Endothelial cell (in vitro differentiated cells): Measurements from ENCODE around the gene UCHL3. TPM values are rescaled to one million over a fixed set of nuclear protein-coding genes. Genes with fewer than 3 reads are reported as not detected.
A peak's percentile ranks its signal among the peaks of the same experiment; 100 is the strongest.
"Not testable (repeated sequence)": the region's sequence is repeated elsewhere in the genome, so short reads cannot be mapped to it uniquely, and the experiment has no call there.

Experiments
- DNase-seq: peaks from one replicate; pipeline ENCODE4 v3.0.0; 2021; ENCODE audit warnings: low spot score
- H3K27ac Mint-ChIP-seq: one replicate; pipeline ENCODE4 v1.8.0; 2021; ENCODE audit warnings: mixed read lengths, inconsistent platforms; ENCODE audit not compliant: unreplicated experiment
- H3K27me3 Mint-ChIP-seq: one replicate; pipeline ENCODE4 v1.8.0; 2021; ENCODE audit warnings: mild to moderate bottlenecking, moderate library complexity, mixed read lengths, inconsistent platforms; ENCODE audit not compliant: unreplicated experiment
- H3K36me3 Mint-ChIP-seq: one replicate; pipeline ENCODE4 v1.8.0; 2021; ENCODE audit warnings: mild to moderate bottlenecking, low read depth, mixed read lengths, inconsistent platforms; ENCODE audit not compliant: unreplicated experiment
- H3K4me1 Mint-ChIP-seq: one replicate; pipeline ENCODE4 v1.8.0; 2021; ENCODE audit warnings: mild to moderate bottlenecking, mixed read lengths, inconsistent platforms; ENCODE audit not compliant: unreplicated experiment
- H3K4me3 Mint-ChIP-seq: one replicate; pipeline ENCODE4 v1.8.0; 2021; ENCODE audit warnings: mild to moderate bottlenecking, mixed read lengths, inconsistent platforms; ENCODE audit not compliant: unreplicated experiment
- H3K9me3 Mint-ChIP-seq: one replicate; pipeline ENCODE4 v1.8.0; 2021; ENCODE audit warnings: mixed read lengths, inconsistent platforms; ENCODE audit not compliant: unreplicated experiment
- CTCF ChIP-seq: fragments of 200-600 bp; sonication (generic); IDR thresholded peaks from one replicate; pipeline ENCODE4 v1.5.0; 2021; ENCODE audit warnings: antibody characterized with exemption; ENCODE audit not compliant: unreplicated experiment
- total RNA-seq: library from RNA; stranded (reverse); fragmentation: NEBNext Ultra II Directional; extraction: Animal tissue kit (Norgen Biotek cat#: 25700); gene quantifications from one replicate; pipeline ENCODE4 v1.2.1, GENCODE V29; 2021; ENCODE audit not compliant: unreplicated experiment

UCHL3 gene
- total RNA-seq, 1 donor from 2014 or later = 27.5 TPM

DNA sequence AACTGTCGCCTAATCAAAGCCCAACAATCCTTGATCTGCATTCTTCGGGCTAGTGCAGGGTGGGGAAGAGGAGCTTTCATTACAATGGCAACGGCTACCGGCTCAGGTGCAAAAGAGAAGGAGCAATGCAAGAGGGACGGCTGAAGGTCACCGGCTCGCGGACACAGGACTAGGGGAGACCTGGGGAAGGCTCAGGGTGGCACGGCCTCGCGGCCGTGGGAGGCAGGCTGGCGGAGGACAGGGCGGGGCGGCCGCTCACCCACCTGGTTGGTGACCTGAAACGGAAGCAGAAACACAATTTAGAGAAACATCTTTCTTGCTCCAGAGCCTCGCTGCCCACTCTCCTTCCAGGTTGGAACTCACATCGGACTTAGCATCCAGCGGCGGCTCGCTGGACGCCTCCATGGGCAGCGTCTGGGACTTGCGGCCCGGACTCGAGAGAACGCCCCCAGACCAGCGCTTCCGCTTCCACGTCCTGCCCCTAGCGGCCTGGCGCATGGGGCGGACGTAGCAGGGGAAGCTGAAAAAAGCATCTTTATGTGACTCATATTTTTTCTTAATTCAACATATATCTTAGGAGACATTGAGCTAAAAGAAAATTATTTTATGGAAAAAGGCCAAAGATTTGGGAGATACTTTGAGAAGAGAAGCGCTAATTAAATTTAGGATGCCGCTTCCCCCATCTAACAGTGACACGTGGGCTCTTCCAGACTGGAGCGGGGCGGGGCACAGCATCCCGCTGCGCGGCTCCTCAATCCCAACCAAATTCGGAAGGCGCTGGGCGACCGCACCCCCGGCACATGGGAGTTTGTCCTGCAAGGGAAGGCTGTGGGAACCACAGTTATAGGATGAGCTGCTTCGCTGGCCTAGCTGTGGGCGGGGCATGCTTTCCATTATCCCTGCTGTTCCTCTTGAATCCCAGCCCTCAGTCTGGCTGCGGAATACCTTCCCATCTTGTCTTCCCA, 11.9 kb upstream of the UCHL3 start, which contains the start of gene COMMD6:
Gene COMMD6, minus strand, starts transcription at position 441 of the 965 bp plus-strand sequence. Its CDS starts 36 bp downstream, at position 405.
- Mint-ChIP-seq H3K36me3 (peaks cover 4% of the 10 kb centered on the region), H3K4me3 (peak within 1 kb of the TSS; percentile 99), H3K4me1 (peaks cover 16% of the 10 kb centered on the region), H3K27me3 (peaks cover 2% of the 10 kb centered on the region), H3K27ac (peak within 1 kb of the TSS; percentile 90), H3K9me3 (no peaks in the 10 kb centered on the region)
- peak; percentile 55 for TF ChIP-seq CTCF
- peak; percentile 69 for DNase-seq

GRCh38 chr13:75541287-75541686, 8.3 kb upstream of the UCHL3 start:
- Mint-ChIP-seq H3K4me3 (no peak overlapping the region), H3K27me3 (peaks cover 2% of the 10 kb centered on the region), H3K27ac (no peak overlapping the region), H3K4me1 (peaks cover 14% of the 10 kb centered on the region), H3K9me3 (no peaks in the 10 kb centered on the region), H3K36me3 (no peaks in the 10 kb centered on the region)
- no peak for DNase-seq
- TF ChIP-seq CTCF = no peak

DNA sequence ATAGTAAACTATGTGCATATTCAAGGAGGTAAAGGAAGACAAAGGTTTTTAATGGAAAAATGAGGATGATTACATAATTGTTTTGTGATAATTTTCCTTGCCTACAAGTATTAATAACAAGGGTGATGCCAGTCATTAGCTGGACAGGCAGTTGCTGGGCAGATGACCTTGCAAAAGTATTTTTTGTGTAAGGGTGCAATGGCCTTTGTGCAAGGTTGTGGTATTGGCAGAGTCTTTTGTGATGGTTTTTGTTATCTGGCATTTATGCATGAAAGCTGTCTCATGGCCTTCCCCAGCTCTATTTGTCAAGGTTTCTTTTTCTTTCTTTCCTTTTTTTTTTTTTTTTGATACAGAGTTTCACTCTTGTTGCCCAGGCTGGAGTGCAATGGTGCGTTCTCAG, 7.6 kb upstream of the UCHL3 start:
- DNase-seq = no peak
- no peak for TF ChIP-seq CTCF
- Mint-ChIP-seq H3K9me3 (no peaks in the 10 kb centered on the region), H3K36me3 (no peaks in the 10 kb centered on the region), H3K27ac (no peak overlapping the region), H3K4me1 (peaks cover 8% of the 10 kb centered on the region), H3K27me3 (peaks cover 2% of the 10 kb centered on the region), H3K4me3 (no peak overlapping the region)

DNA sequence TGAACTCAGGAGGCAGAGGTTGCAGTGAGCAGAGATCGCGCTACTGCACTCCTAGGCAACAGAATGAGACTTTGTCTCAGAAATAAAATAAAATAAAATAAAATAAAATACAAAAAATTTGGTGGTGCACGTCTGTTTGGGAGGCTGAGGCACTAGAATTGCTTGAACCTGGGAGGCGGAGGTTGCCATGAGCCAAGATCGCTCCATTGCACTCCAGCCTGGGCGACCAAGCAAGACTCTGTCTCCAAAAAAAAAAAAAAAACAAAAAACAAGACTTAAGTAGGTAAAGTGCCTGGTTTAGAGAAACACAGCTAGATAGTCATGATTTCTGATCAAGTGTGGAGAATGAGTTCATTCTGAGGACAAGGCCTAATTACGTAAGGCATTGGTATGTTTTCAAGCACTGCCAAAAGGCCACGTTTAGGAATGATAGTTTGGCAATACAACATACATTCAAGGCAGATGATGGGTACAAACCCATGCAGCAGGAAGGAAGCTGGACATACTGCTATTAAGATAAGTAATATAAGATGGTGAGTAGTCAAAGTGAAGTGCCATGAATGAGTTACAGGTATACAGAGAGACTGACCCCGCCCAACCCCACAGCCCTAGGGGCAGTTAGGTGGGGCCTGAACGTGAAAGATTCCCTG, 4.8 kb upstream of the UCHL3 start:
- Mint-ChIP-seq H3K27ac (no peak overlapping the region), H3K27me3 (peaks cover 2% of the 10 kb centered on the region), H3K4me1 (peaks cover 3% of the 10 kb centered on the region), H3K4me3 (no peak overlapping the region), H3K9me3 (no peaks in the 10 kb centered on the region), H3K36me3 (no peaks in the 10 kb centered on the region)
- no peak for DNase-seq
- TF ChIP-seq CTCF = no peak

DNA sequence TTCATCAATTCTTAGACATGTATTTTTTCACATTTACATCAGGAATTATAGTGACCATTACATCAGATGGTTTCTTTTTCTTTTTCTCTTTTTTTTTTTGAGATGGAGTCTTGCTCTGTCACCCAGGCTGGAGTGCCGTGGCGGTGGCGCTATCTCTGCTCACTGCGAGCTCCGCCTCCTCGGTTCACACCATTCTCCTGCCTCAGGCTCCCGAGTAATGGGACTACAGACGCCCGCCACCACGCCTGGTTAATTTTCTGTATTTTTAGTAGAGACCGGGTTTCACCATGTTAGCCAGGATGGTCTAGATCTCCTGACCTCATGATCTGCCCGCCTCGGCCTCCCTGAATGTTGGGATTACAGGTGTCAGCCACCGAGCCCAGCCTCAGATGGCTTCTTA, 4.2 kb upstream of the UCHL3 start:
- H3K36me3 Mint-ChIP-seq, H3K9me3 Mint-ChIP-seq, H3K27me3 Mint-ChIP-seq, H3K4me1 Mint-ChIP-seq, H3K4me3 Mint-ChIP-seq, DNase-seq, H3K27ac Mint-ChIP-seq: not testable (repeated sequence)
